Uterus (tissue), 2 donors: Measurements from ENCODE around the gene PDK1.

Source experiments
- CTCF ChIP-seq, 4 experiments: fragments of 200-600 bp in 2 of 4; fragments of 450-650 bp in 2 of 4; sonication (generic) in 2 of 4; IDR thresholded peaks; one replicate each; pipeline ENCODE4 v1.5.1; 2016 to 2019; ENCODE audit warnings: antibody characterized with exemption in 4 of 4, mild to moderate bottlenecking in 2 of 4, moderate library complexity in 1 of 4
- POLR2A ChIP-seq, 2 donors: fragments of 450-650 bp; IDR thresholded peaks; one replicate each; pipeline ENCODE4 v1.6.1; 2016; ENCODE audit warnings: antibody characterized with exemption in 2 of 2, mild to moderate bottlenecking in 1 of 2, moderate library complexity in 1 of 2

DNA sequence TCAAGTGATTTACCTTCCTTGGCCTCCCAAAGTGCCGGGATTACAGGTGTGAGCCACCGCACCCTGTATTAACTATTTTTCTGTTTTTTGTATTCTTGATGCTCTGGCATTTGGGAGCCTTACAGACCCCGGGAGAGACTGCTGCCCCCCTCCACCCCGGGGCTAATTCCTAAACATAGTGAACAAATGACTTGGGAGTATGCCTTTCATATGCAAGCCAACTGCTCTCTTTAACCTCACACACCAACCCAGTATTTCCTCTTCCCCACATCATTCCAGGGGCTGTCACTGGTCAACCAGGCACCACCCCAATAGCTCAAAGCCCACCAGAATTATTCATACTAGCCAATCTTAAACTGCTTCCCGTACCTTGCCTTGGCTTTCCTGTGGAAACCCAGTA is 79.7 kb downstream of the PDK1 start:
- TF ChIP-seq CTCF (IDR thresholded peaks at IDR 0.05), result no peak
- no peak for TF ChIP-seq POLR2A (IDR thresholded peaks at IDR 0.05)
